HG03469 (cell line): ENCODE results near the gene AOPEP.

Experiments used
- ATAC-seq: cut with Tn5 transposase; IDR thresholded peaks from one replicate; pipeline ENCODE4 v1.9.1; 2021; ENCODE audit warnings: mild to moderate bottlenecking, moderate library complexity, moderate number of reproducible peaks; ENCODE audit not compliant: unreplicated experiment

Gene AOPEP

DNA sequence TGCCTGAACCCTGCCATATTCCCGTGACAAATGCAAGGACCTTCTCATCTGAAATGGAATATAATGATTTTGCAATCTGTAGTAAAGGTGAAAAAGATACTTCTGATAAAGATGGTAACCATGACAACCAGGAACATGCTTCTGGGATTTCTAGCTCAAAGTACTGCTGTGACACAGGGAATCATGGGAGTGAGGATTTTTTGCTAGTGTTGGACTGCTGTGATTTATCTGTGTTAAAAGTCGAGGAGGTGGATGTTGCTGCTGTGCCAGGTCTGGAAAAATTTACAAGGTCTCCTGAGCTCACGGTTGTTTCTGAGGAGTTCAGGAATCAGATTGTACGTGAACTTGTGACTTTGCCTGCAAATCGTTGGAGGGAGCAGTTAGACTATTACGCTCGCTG lies 33.5 kb downstream of the AOPEP start:
- ATAC-seq, result no peak

DNA sequence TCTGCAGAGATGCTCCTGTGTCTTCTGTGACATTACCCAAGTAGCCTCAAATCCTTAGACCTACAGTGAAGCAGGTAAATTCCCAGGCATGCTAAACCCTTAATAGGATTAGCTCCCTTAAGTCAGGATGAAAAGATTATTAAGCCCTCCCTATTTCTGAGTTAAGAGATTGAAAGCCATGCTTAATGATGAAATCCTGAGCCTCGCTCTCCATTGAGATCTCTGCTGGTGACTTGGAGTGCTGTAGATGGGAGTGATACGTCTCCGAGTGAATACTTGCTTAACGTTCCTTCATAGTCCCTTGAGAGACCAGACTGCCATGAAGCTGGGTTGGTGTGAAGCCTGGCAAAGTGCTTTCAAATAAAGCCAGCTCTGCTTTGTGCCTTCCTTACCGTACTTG lies 34.2 kb downstream of the AOPEP start:
- no peak for ATAC-seq

DNA sequence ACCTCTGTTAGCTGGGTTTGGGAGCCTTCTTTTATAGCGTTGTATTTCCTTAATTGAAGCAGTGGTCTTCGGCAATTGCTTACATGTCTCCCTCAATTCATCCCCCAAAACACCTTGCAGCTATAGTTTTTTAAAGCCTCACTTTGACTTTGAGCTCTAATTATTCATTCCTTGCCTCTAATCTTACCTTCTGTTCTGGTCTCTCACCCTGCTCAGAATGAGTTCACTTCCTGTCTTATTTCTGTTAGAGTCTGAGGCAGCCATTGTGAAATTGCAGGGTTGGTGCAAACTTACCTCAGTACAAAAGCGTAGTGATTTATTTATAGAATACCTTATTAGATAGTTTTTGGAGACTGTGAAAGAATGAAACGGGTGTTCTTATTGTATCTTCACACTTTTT lies 35.0 kb downstream of the AOPEP start:
- ATAC-seq, result no peak

- ATAC-seq, result no peak
Observed at GRCh38 chr9:94767331-94768072, 41.0 kb downstream of the AOPEP start.

- ATAC-seq, result no peak
Observed at GRCh38 chr9:94768766-94769165, 42.3 kb downstream of the AOPEP start.

GRCh38 chr9:94770334-94770733 lies 43.8 kb downstream of the AOPEP start:
- ATAC-seq, result no peak

DNA sequence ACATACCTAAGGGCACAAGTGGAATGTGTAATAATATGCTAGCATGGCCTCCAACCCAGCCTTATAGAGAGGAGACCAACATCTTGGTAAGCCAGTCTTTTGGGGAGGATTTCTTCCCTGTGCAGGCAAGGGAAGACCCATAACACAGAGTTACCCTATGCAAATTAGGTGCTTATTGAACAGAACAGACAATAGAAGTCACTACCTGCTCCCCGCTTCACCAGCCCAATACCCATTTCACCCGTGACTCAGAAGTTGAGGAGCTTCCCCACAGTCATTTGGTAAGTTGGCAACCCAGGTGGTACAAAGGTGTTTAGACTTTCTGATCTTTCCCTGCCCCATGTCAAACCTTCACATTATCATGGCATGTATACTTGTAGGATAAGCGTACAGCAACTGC lies 44.6 kb downstream of the AOPEP start:
- ATAC-seq, result no peak

GRCh38 chr9:94772144-94772543 lies 45.6 kb downstream of the AOPEP start:
- no peak for ATAC-seq

- ATAC-seq, result no peak
Observed at GRCh38 chr9:94772639-94773303, 46.3 kb downstream of the AOPEP start.

DNA sequence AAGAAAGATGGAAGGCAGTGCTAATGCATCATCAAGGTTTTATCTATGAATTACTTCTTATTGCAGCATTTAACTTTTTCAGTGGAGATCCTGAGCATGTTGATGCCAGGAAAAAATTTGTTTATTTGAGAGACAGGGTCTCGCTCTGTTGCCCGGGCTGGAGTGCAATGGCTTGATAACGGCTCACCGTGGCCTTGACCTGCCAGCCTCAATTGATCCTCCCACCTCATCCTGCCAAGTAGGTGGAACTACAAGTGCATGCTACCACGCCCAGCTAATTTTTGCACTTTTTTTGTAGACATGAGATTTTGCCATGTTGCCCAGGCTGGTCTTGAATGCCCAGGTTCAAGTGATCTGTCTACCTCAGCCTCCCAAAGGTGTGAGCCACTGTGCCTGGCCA lies 47.2 kb downstream of the AOPEP start:
- no peak for ATAC-seq

DNA sequence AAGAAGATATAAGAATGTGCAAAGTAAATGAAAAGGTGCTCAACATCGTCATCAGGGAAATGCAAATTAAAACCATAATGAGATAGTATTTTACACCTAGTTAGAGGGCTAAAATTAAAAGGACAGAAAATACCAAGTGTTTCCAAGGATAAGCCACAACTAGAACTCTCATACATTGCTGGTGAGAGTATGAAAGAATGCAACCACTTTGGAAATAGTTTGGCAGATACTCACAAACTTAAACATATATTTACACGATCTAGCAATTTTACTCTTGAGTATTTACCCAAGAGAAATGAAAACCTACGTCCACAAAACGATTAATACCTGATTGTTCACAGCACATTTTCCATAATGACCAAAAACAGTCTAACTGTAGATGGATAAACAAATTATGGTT lies 51.5 kb downstream of the AOPEP start:
- ATAC-seq, result no peak

DNA sequence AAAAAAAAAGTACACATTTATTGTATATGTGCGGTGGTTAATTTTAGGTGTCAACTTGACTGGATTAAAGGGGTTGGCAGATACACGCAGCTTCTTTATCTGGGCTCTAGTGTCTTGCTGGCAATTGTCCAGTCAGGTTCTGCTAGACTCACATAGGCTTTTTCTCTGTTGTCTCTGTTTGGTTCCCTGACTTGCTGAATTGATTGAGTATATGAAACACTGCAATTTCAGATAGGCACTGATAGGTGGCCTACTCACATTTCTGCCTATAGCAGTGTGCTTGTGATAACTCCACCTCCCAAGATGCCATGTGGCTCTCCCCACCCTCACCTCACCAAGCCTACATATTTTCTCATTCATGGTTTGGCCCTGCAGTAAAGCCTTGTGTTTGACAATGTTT lies 52.5 kb downstream of the AOPEP start:
- ATAC-seq, result no peak

DNA sequence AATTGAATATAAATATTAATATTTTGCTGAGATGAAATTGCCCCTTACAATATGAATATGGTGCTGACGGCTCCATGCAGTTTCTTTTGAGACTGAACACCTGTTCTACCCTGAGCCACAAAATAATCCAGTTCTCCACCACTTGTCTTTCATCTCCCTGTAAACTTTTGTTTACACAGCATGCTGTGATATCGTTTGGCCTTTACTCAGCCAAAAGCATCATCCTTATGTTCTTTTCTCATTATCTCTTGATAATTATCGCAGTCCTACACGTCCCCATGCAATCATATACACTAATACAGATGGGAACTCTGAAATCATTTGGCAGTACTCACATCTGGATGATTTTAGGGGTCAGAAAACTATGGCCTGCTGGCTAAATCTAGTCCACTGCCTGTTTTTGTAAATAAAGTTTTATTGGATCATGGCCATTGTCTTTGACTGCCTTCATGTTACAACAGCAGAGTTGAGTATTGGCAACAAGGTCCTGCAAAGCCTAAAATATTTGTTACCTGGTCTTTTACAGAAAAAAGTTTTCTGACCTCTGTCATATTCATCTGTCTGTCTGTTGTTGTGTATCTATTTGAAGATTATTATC lies 53.3 kb downstream of the AOPEP start:
- no peak for ATAC-seq

- ATAC-seq, result no peak
Observed at GRCh38 chr9:94780516-94780950, 54.0 kb downstream of the AOPEP start.

- ATAC-seq, result no peak
Observed at GRCh38 chr9:94782355-94783101, 56.0 kb downstream of the AOPEP start.

- no peak for ATAC-seq
Observed at GRCh38 chr9:94783102-94783682, 56.7 kb downstream of the AOPEP start.

GRCh38 chr9:94783928-94784327 lies 57.4 kb downstream of the AOPEP start:
- no peak for ATAC-seq

DNA sequence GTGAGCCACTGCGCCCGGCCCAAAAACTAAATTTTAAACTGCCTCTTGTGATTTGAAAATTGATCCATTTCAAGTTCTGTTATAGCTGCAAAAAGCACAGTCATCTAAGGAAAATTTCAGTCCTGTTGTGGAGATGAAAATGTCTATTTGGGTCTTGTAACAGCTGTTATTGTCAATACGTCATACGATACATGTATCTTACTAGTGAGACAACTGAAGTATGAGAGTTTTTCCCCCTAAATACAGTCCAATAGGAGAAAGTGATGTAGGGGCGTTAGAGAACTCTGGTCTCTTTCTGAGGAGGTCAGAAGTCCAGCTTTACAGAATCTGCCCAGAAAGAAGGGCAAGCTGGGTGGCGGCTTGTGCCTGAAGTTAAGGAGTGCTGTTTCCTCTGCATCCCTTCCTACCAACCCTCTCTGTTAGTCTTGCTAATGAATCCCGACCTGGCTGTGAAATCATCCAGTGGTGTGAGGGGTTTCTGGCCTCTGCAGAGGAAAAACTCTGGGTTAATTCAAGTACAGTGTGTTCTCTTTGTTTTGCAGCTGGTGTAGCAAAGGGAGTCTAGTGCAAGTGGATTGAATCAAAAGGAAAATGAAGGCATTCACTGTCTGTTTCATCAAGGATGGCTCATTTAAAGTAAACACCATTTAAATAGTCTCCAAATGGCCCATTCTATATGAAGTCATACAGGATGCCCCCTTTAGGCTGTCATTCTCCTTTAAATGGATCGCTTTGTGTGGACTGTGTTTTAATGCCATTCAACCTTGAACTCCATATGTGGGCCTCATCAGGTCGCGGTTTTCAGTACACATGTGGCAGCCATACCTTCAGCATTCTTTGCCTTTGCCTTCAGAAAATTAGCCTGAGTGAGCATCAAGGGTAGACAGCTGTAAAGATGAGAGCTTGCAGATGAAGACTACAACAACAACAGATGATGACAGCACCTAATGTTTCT lies 59.0 kb downstream of the AOPEP start:
- ATAC-seq, result no peak

GRCh38 chr9:94786586-94786985 lies 60.1 kb downstream of the AOPEP start:
- no peak for ATAC-seq

DNA sequence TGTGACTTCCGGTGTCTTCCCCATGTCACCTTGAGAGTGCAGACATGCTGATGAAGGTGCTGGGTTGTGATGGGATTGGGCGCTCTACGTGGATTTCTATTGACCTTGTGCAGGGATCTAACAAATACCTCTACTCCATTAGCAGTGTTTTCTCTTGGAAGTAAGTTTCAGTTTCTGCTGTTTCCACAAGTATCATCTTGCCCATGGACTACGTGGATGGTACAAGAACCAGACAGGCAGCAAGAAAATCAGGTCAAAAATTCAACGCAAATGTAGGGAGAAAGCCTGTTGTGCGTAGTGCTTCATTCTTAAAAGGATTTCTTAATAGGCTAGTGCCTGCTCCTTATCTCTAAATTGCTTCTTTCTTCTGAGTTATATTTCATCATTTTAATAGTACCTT lies 60.8 kb downstream of the AOPEP start:
- no peak for ATAC-seq
